HEK293T (cell line): ENCODE data around the gene GRAMD2B.

ENCODE experiments used
- CTCF ChIA-PET: fragments of 350-600 bp; formaldehyde crosslinking; extraction: SDS; loops from one replicate; lab custom pipeline; 2021; ENCODE audit warnings: antibody characterized with exemption, inconsistent platforms; lab: Yijun Ruan, JAX
- POLR2A ChIA-PET: fragments of 350-600 bp; formaldehyde crosslinking; extraction: SDS; loops from one replicate; lab custom pipeline; 2020; ENCODE audit warnings: antibody characterized with exemption, inconsistent platforms; lab: Yijun Ruan, JAX
- DNase-seq: peaks from one replicate; pipeline ENCODE4 v3.0.0; 2012; ENCODE audit warnings: mixed read lengths; ENCODE audit errors: extremely low spot score
- ARNT ChIP-seq: fragments of 450-650 bp; IDR thresholded peaks from 2 replicates; pipeline ENCODE4 v1.6.1; 2017; ENCODE audit warnings: mild to moderate bottlenecking
- BHLHE40 ChIP-seq: fragments of 450-650 bp; IDR thresholded peaks from 2 replicates; pipeline ENCODE4 v1.6.1; 2016; ENCODE audit warnings: mild to moderate bottlenecking, moderate library complexity, borderline replicate concordance
- CTBP1 ChIP-seq: fragments of 450-650 bp; IDR thresholded peaks from 2 replicates; pipeline ENCODE4 v1.6.1; 2016; ENCODE audit warnings: borderline replicate concordance
- ELF4 ChIP-seq: fragments of 450-650 bp; IDR thresholded peaks from 2 replicates; pipeline ENCODE4 v1.6.1; 2017; ENCODE audit warnings: antibody characterized with exemption
- FOXA1 ChIP-seq: fragments of 450-650 bp; IDR thresholded peaks from 2 replicates; pipeline ENCODE4 v1.6.1; 2016; ENCODE audit warnings: mild to moderate bottlenecking
- FOXK2 ChIP-seq: fragments of 450-650 bp; IDR thresholded peaks from 2 replicates; pipeline ENCODE4 v1.6.1; 2016; ENCODE audit warnings: mild to moderate bottlenecking
- FOXM1 ChIP-seq: fragments of 450-650 bp; IDR thresholded peaks from 2 replicates; pipeline ENCODE4 v1.6.1; 2017; ENCODE audit warnings: mild to moderate bottlenecking, borderline replicate concordance
- HDGF ChIP-seq: fragments of 450-650 bp; IDR thresholded peaks from 2 replicates; pipeline ENCODE4 v1.6.1; 2017; ENCODE audit warnings: antibody characterized with exemption, borderline replicate concordance
- L3MBTL2 ChIP-seq: fragments of 450-650 bp; conservative IDR thresholded peaks from 2 replicates; pipeline ENCODE4 v1.6.1; 2016; ENCODE audit warnings: mild to moderate bottlenecking
- LEF1 ChIP-seq: fragments of 450-650 bp; IDR thresholded peaks from 2 replicates; pipeline ENCODE4 v1.6.1; 2017; ENCODE audit warnings: mild to moderate bottlenecking, borderline replicate concordance
- NFRKB ChIP-seq: fragments of 450-650 bp; IDR thresholded peaks from 2 replicates; pipeline ENCODE4 v1.6.1; 2016; ENCODE audit warnings: mild to moderate bottlenecking, moderate library complexity
- SP1 ChIP-seq: fragments of 450-650 bp; IDR thresholded peaks from 2 replicates; pipeline ENCODE4 v1.6.1; 2017
- SUZ12 ChIP-seq: fragments of 450-650 bp; IDR thresholded peaks from 2 replicates; pipeline ENCODE4 v1.6.1; 2016; ENCODE audit warnings: mild to moderate bottlenecking
- TARDBP ChIP-seq: fragments of 450-650 bp; IDR thresholded peaks from 2 replicates; pipeline ENCODE4 v1.6.1; 2016
- ZNF384 ChIP-seq: fragments of 450-650 bp; IDR thresholded peaks from 2 replicates; pipeline ENCODE4 v1.6.1; 2016
- TF ChIP-seq, protein P1 (sequence below): fragments of 450-650 bp; IDR thresholded peaks from 2 replicates; pipeline ENCODE4 v1.6.1; 2016

GRAMD2B gene

DNA sequence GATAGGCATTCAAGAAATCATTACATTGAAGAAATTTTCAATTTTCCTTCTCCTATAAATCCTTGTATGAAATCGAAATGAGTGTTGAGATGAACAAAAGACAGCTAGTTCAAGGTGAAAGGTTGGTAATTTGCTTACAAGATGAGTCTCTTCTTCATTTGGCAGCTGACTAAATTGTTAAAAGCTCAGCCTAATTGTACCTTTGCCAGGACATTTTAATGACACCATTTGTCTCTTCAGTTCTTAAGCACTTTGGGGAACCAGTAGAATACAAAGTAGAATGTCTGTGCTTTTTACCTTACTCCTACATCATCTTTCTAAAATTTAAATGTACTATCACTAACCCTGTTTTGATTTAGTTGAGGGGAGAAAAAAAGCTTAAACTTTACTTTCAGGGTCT, 59.4 kb downstream of the GRAMD2B start:
- ChIA-PET CTCF (interaction anchor here (2.3 kb wide), 1 partner anchor 17 kb away, joined by 5 read pairs; no protein-coding TSS in a partner anchor), POLR2A (no interaction called here)

GRCh38 chr5:126483156-126483555, 59.9 kb downstream of the GRAMD2B start:
- TF ChIP-seq L3MBTL2, result no peak
- TF ChIP-seq SP1, result no peak
- TF ChIP-seq FOXA1, result no peak
- TF ChIP-seq BHLHE40, result no peak
- TF ChIP-seq ARNT, result no peak
- TF ChIP-seq SUZ12, result no peak
- no peak for TF ChIP-seq NFRKB
- TF ChIP-seq FOXM1, result no peak
- TF ChIP-seq, protein P1, sequence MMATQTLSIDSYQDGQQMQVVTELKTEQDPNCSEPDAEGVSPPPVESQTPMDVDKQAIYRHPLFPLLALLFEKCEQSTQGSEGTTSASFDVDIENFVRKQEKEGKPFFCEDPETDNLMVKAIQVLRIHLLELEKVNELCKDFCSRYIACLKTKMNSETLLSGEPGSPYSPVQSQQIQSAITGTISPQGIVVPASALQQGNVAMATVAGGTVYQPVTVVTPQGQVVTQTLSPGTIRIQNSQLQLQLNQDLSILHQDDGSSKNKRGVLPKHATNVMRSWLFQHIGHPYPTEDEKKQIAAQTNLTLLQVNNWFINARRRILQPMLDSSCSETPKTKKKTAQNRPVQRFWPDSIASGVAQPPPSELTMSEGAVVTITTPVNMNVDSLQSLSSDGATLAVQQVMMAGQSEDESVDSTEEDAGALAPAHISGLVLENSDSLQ, result peak; percentile 22; the same call in 1 of the 2 replicates
- ChIA-PET POLR2A (no interaction called here), CTCF (interaction anchor here (2.3 kb wide), 1 partner anchor 17 kb away, joined by 5 read pairs; no protein-coding TSS in a partner anchor)
- DNase-seq, result no peak

More for the DNA sequence above, 59.4 kb downstream of the GRAMD2B start:
- no peak for TF ChIP-seq ELF4
- TF ChIP-seq ARNT, result no peak
- no peak for TF ChIP-seq SUZ12
- no peak for TF ChIP-seq TARDBP
- TF ChIP-seq FOXK2, result no peak
- TF ChIP-seq FOXM1, result no peak
- TF ChIP-seq L3MBTL2, result no peak
- no peak for TF ChIP-seq CTBP1
- no peak for TF ChIP-seq SP1
- no peak for TF ChIP-seq LEF1
- TF ChIP-seq, protein P1, result no peak
- no peak for TF ChIP-seq ZNF384
- DNase-seq, result no peak

- POLR2A ChIA-PET, result no interaction called here
- no peak for DNase-seq
- CTCF ChIA-PET, result interaction anchor here (2.3 kb wide), 1 partner anchor 16 kb away, joined by 5 read pairs; no protein-coding TSS in a partner anchor
- no peak for TF ChIP-seq CTBP1
- no peak for TF ChIP-seq SUZ12
- no peak for TF ChIP-seq BHLHE40
- no peak for TF ChIP-seq FOXA1
- TF ChIP-seq HDGF, result no peak
- no peak for TF ChIP-seq NFRKB
- TF ChIP-seq LEF1, result no peak
- TF ChIP-seq L3MBTL2, result no peak
- no peak for TF ChIP-seq ZNF384
- no peak for TF ChIP-seq TARDBP
- no peak for TF ChIP-seq ELF4
- no peak for TF ChIP-seq ARNT
- TF ChIP-seq FOXM1, result no peak
- TF ChIP-seq, protein P1, result no peak
- no peak for TF ChIP-seq SP1
- TF ChIP-seq FOXK2, result no peak
Observed at GRCh38 chr5:126484253-126484652, 61.0 kb downstream of the GRAMD2B start.

- TF ChIP-seq SUZ12, result no peak
- TF ChIP-seq BHLHE40, result no peak
- no peak for TF ChIP-seq HDGF
- TF ChIP-seq TARDBP, result no peak
- no peak for TF ChIP-seq FOXA1
- no peak for TF ChIP-seq NFRKB
- no peak for TF ChIP-seq ELF4
- TF ChIP-seq FOXM1, result no peak
- no peak for TF ChIP-seq ARNT
- TF ChIP-seq, protein P1, result no peak
- no peak for TF ChIP-seq L3MBTL2
- no peak for TF ChIP-seq FOXK2
- no peak for TF ChIP-seq SP1
- TF ChIP-seq ZNF384, result no peak
- TF ChIP-seq CTBP1, result no peak
- ChIA-PET CTCF (no interaction called here), POLR2A (no interaction called here)
- DNase-seq, result no peak
Observed at GRCh38 chr5:126486332-126486731, 63.1 kb downstream of the GRAMD2B start.

- TF ChIP-seq HDGF (no peak), ARNT (no peak), CTBP1 (no peak), FOXA1 (no peak), SP1 (no peak), FOXM1 (no peak), BHLHE40 (no peak), FOXK2 (no peak), LEF1 (no peak), ZNF384 (no peak), NFRKB (no peak), ELF4 (no peak), SUZ12 (no peak)
- TF ChIP-seq, protein P1, result no peak
- POLR2A ChIA-PET, result no interaction called here
- CTCF ChIA-PET, result interaction anchor here (4.5 kb wide), 1 partner anchor 13 kb away, joined by 33 read pairs; no protein-coding TSS in a partner anchor
- no peak for DNase-seq
Observed at GRCh38 chr5:126487596-126487995, 64.4 kb downstream of the GRAMD2B start.
